Activated T-cell treated with anti-CD3 and anti-CD28 coated beads, Interleukin-2, amount 50 U/mL, for 24 hours (primary cell): ENCODE results near the gene LRP8.
A peak's percentile ranks its signal among the peaks of the same experiment; 100 is the strongest.

Experiments
- DNase-seq: peaks from one replicate; pipeline ENCODE4 v3.0.0-alpha.2; 2020
- H3K27ac Mint-ChIP-seq: 2 replicates; pipeline ENCODE4 v1.8.0; 2020; ENCODE audit warnings: mild to moderate bottlenecking, mixed read lengths
- H3K27me3 Mint-ChIP-seq: 2 replicates; pipeline ENCODE4 v1.8.0; 2020; ENCODE audit warnings: mixed read lengths
- H3K36me3 Mint-ChIP-seq: 2 replicates; pipeline ENCODE4 v1.8.0; 2020; ENCODE audit warnings: low read depth, mixed read lengths
- H3K4me1 Mint-ChIP-seq: 2 replicates; pipeline ENCODE4 v1.8.0; 2020; ENCODE audit warnings: low read depth, mixed read lengths
- H3K4me3 Mint-ChIP-seq: 2 replicates; pipeline ENCODE4 v1.8.0; 2020; ENCODE audit warnings: mild to moderate bottlenecking, moderate library complexity, mixed read lengths
- H3K9me3 Mint-ChIP-seq: 2 replicates; pipeline ENCODE4 v1.8.0; 2020; ENCODE audit warnings: mixed read lengths

LRP8 gene

GRCh38 chr1:53328009-53328461, at the start of gene LRP8:
Gene LRP8 (minus strand): TSS chr1:53328070. CDS start chr1:53327912, 158 bp downstream.
- Mint-ChIP-seq H3K27ac (peak within 1 kb of the TSS; percentile 98), H3K9me3 (no peaks in the 10 kb centered on the region), H3K27me3 (no peaks in the 10 kb centered on the region), H3K4me3 (peak within 1 kb of the TSS; percentile 96), H3K4me1 (peaks cover 26% of the 10 kb centered on the region), H3K36me3 (peaks cover 40% of the 10 kb centered on the region)
- peak; percentile 89 for DNase-seq

- H3K4me1 Mint-ChIP-seq: no peaks in the 10 kb centered on the region
- H3K9me3 Mint-ChIP-seq: no peaks in the 10 kb centered on the region
- H3K4me3 Mint-ChIP-seq: no peak overlapping the region
- H3K27ac Mint-ChIP-seq: no peak overlapping the region
- DNase-seq: peak; percentile 6
- H3K27me3 Mint-ChIP-seq: no peaks in the 10 kb centered on the region
- no peaks in the 10 kb centered on the region for H3K36me3 Mint-ChIP-seq
Measured at GRCh38 chr1:53377438-53377841, 49.6 kb upstream of the LRP8 start.

GRCh38 chr1:53376742-53377437, 49.0 kb upstream of the LRP8 start:
- peak; percentile 6 for DNase-seq
- no peaks in the 10 kb centered on the region for H3K36me3 Mint-ChIP-seq
- H3K4me1 Mint-ChIP-seq: no peaks in the 10 kb centered on the region
- no peaks in the 10 kb centered on the region for H3K27me3 Mint-ChIP-seq
- no peaks in the 10 kb centered on the region for H3K9me3 Mint-ChIP-seq
- no peak overlapping the region for H3K27ac Mint-ChIP-seq
- no peak overlapping the region for H3K4me3 Mint-ChIP-seq

GRCh38 chr1:53376041-53376461, 48.2 kb upstream of the LRP8 start:
- peak; percentile 12 for DNase-seq
- H3K27ac Mint-ChIP-seq: no peak overlapping the region
- H3K4me1 Mint-ChIP-seq: no peaks in the 10 kb centered on the region
- H3K27me3 Mint-ChIP-seq: no peaks in the 10 kb centered on the region
- H3K9me3 Mint-ChIP-seq: no peaks in the 10 kb centered on the region
- no peaks in the 10 kb centered on the region for H3K36me3 Mint-ChIP-seq
- no peak overlapping the region for H3K4me3 Mint-ChIP-seq

- H3K4me3 Mint-ChIP-seq: no peak overlapping the region
- H3K27me3 Mint-ChIP-seq: no peaks in the 10 kb centered on the region
- H3K4me1 Mint-ChIP-seq: no peaks in the 10 kb centered on the region
- H3K9me3 Mint-ChIP-seq: no peaks in the 10 kb centered on the region
- DNase-seq: peak; percentile 8
- no peak overlapping the region for H3K27ac Mint-ChIP-seq
- H3K36me3 Mint-ChIP-seq: no peaks in the 10 kb centered on the region
Measured at GRCh38 chr1:53375440-53375839, 47.6 kb upstream of the LRP8 start.

GRCh38 chr1:53373246-53373645, 45.4 kb upstream of the LRP8 start:
- H3K4me1 Mint-ChIP-seq: peaks cover 6% of the 10 kb centered on the region
- H3K27me3 Mint-ChIP-seq: no peaks in the 10 kb centered on the region

GRCh38 chr1:53372501-53372951, 44.7 kb upstream of the LRP8 start:
- Mint-ChIP-seq H3K4me1 (peaks cover 14% of the 10 kb centered on the region), H3K9me3 (no peaks in the 10 kb centered on the region), H3K27me3 (no peaks in the 10 kb centered on the region), H3K27ac (no peak overlapping the region), H3K4me3 (no peak overlapping the region), H3K36me3 (no peaks in the 10 kb centered on the region)
- DNase-seq: peak; percentile 15

More at GRCh38 chr1:53373246-53373645, 45.4 kb upstream of the LRP8 start:
- Mint-ChIP-seq H3K9me3 (no peaks in the 10 kb centered on the region), H3K27ac (no peak overlapping the region), H3K4me3 (no peak overlapping the region), H3K36me3 (no peaks in the 10 kb centered on the region)
- no peak for DNase-seq

- H3K27ac Mint-ChIP-seq: no peak overlapping the region
Measured at GRCh38 chr1:53371851-53372250, 44.0 kb upstream of the LRP8 start.

GRCh38 chr1:53371121-53371666, 43.3 kb upstream of the LRP8 start:
- H3K36me3 Mint-ChIP-seq: no peaks in the 10 kb centered on the region
- H3K27ac Mint-ChIP-seq: no peak overlapping the region
- peaks cover 20% of the 10 kb centered on the region for H3K4me1 Mint-ChIP-seq
- peak; percentile 14 for DNase-seq
- no peaks in the 10 kb centered on the region for H3K9me3 Mint-ChIP-seq
- H3K27me3 Mint-ChIP-seq: no peaks in the 10 kb centered on the region
- H3K4me3 Mint-ChIP-seq: no peak overlapping the region

More at GRCh38 chr1:53371851-53372250, 44.0 kb upstream of the LRP8 start:
- Mint-ChIP-seq H3K36me3 (no peaks in the 10 kb centered on the region), H3K4me1 (peaks cover 20% of the 10 kb centered on the region), H3K27me3 (no peaks in the 10 kb centered on the region), H3K9me3 (no peaks in the 10 kb centered on the region), H3K4me3 (no peak overlapping the region)
- no peak for DNase-seq

GRCh38 chr1:53370369-53370961, 42.6 kb upstream of the LRP8 start:
- Mint-ChIP-seq H3K36me3 (no peaks in the 10 kb centered on the region), H3K9me3 (no peaks in the 10 kb centered on the region), H3K4me1 (peaks cover 20% of the 10 kb centered on the region), H3K27ac (no peak overlapping the region), H3K4me3 (no peak overlapping the region), H3K27me3 (no peaks in the 10 kb centered on the region)
- peak; percentile 20 for DNase-seq

- no peaks in the 10 kb centered on the region for H3K27me3 Mint-ChIP-seq
- no peak overlapping the region for H3K4me3 Mint-ChIP-seq
- peaks cover 20% of the 10 kb centered on the region for H3K4me1 Mint-ChIP-seq
- no peaks in the 10 kb centered on the region for H3K9me3 Mint-ChIP-seq
- H3K27ac Mint-ChIP-seq: no peak overlapping the region
- no peaks in the 10 kb centered on the region for H3K36me3 Mint-ChIP-seq
- DNase-seq: peak; percentile 22
Measured at GRCh38 chr1:53369761-53370160, 41.9 kb upstream of the LRP8 start.

- Mint-ChIP-seq H3K27me3 (no peaks in the 10 kb centered on the region), H3K36me3 (no peaks in the 10 kb centered on the region), H3K4me3 (no peak overlapping the region), H3K4me1 (peaks cover 20% of the 10 kb centered on the region), H3K9me3 (no peaks in the 10 kb centered on the region), H3K27ac (no peak overlapping the region)
- peak; percentile 20 for DNase-seq
Measured at GRCh38 chr1:53369034-53369750, 41.3 kb upstream of the LRP8 start.

- peak overlapping the region; percentile 65 for H3K4me3 Mint-ChIP-seq
- no peaks in the 10 kb centered on the region for H3K36me3 Mint-ChIP-seq
- no peaks in the 10 kb centered on the region for H3K9me3 Mint-ChIP-seq
- H3K27ac Mint-ChIP-seq: peak overlapping the region; percentile 82
- H3K4me1 Mint-ChIP-seq: peaks cover 20% of the 10 kb centered on the region
- peak; percentile 30 for DNase-seq
- H3K27me3 Mint-ChIP-seq: no peaks in the 10 kb centered on the region
Measured at GRCh38 chr1:53368314-53369033, 40.6 kb upstream of the LRP8 start.
